BLaER1 (cell line): Measurements from ENCODE around the gene CALCR.

Experiments
- H3K27ac ChIP-seq: shearing (Covaris generic); formaldehyde crosslinking; 2 replicates; pipeline ENCODE4 v1.8.1; 2022
- H3K27me3 ChIP-seq: shearing (Covaris generic); formaldehyde crosslinking; 2 replicates; pipeline ENCODE4 v1.8.1; 2022
- H3K36me3 ChIP-seq: shearing (Covaris generic); formaldehyde crosslinking; 2 replicates; pipeline ENCODE4 v1.8.1; 2022
- H3K4me1 ChIP-seq: shearing (Covaris generic); formaldehyde crosslinking; 2 replicates; pipeline ENCODE4 v1.8.1; 2022
- H3K4me2 ChIP-seq: shearing (Covaris generic); formaldehyde crosslinking; 2 replicates; pipeline ENCODE4 v1.8.1; 2022
- H3K4me3 ChIP-seq: shearing (Covaris generic); formaldehyde crosslinking; 2 replicates; pipeline ENCODE4 v1.8.1; 2022
- H3K9ac ChIP-seq: shearing (Covaris generic); formaldehyde crosslinking; 2 replicates; pipeline ENCODE4 v1.8.1; 2022
- H3K9me3 ChIP-seq: shearing (Covaris generic); formaldehyde crosslinking; 2 replicates; pipeline ENCODE4 v1.8.1; 2022
- H4K20me1 ChIP-seq: shearing (Covaris generic); formaldehyde crosslinking; 2 replicates; pipeline ENCODE4 v1.8.1; 2022
- Cebpa-rat ChIP-seq: shearing (Covaris generic); IDR thresholded peaks from 2 replicates; pipeline ENCODE4 v1.8.1; 2022

CALCR gene

GRCh38 chr7:93579431-93579830 is 4.9 kb upstream of the CALCR start:
- H3K4me2 ChIP-seq, result no peak overlapping the region
- H3K36me3 ChIP-seq, result no peaks in the 10 kb centered on the region
- no peak for TF ChIP-seq Cebpa-rat
- no peaks in the 10 kb centered on the region for H4K20me1 ChIP-seq
- no peaks in the 10 kb centered on the region for H3K27me3 ChIP-seq
- H3K9ac ChIP-seq, result no peak overlapping the region
- no peak overlapping the region for H3K4me3 ChIP-seq
- no peak overlapping the region for H3K27ac ChIP-seq
- H3K9me3 ChIP-seq, result peaks cover 9% of the 10 kb centered on the region
- no peaks in the 10 kb centered on the region for H3K4me1 ChIP-seq

GRCh38 chr7:93578762-93579161 is 4.2 kb upstream of the CALCR start:
- Histone ChIP-seq H3K9ac (no peak overlapping the region), H3K27me3 (no peaks in the 10 kb centered on the region), H3K36me3 (no peaks in the 10 kb centered on the region), H3K4me2 (no peak overlapping the region), H3K4me3 (no peak overlapping the region), H3K9me3 (peaks cover 15% of the 10 kb centered on the region), H4K20me1 (no peaks in the 10 kb centered on the region), H3K4me1 (no peaks in the 10 kb centered on the region), H3K27ac (no peak overlapping the region)
- no peak for TF ChIP-seq Cebpa-rat

GRCh38 chr7:93575555-93576399 is 1.3 kb upstream of the CALCR start:
- TF ChIP-seq Cebpa-rat, result no peak
- H4K20me1 ChIP-seq, result no peaks in the 10 kb centered on the region
- no peak overlapping the region for H3K4me3 ChIP-seq
- no peak overlapping the region for H3K27ac ChIP-seq
- H3K4me1 ChIP-seq, result no peaks in the 10 kb centered on the region
- H3K9ac ChIP-seq, result no peak overlapping the region
- H3K9me3 ChIP-seq, result peaks cover 15% of the 10 kb centered on the region
- no peaks in the 10 kb centered on the region for H3K36me3 ChIP-seq
- H3K27me3 ChIP-seq, result no peaks in the 10 kb centered on the region
- H3K4me2 ChIP-seq, result no peak overlapping the region

- no peaks in the 10 kb centered on the region for H4K20me1 ChIP-seq
- no peak overlapping the region for H3K9ac ChIP-seq
- H3K4me2 ChIP-seq, result no peak overlapping the region
- H3K4me1 ChIP-seq, result no peaks in the 10 kb centered on the region
- no peaks in the 10 kb centered on the region for H3K27me3 ChIP-seq
- no peak for TF ChIP-seq Cebpa-rat
- H3K36me3 ChIP-seq, result no peaks in the 10 kb centered on the region
- peaks cover 15% of the 10 kb centered on the region for H3K9me3 ChIP-seq
- H3K27ac ChIP-seq, result no peak overlapping the region
- H3K4me3 ChIP-seq, result no peak overlapping the region
Measured at GRCh38 chr7:93574269-93574645, 267 bp downstream of the CALCR start.

- Histone ChIP-seq H3K9ac (no peak overlapping the region), H3K27ac (no peak overlapping the region), H3K9me3 (peaks cover 3% of the 10 kb centered on the region), H3K27me3 (no peaks in the 10 kb centered on the region), H4K20me1 (no peaks in the 10 kb centered on the region), H3K4me1 (no peaks in the 10 kb centered on the region), H3K36me3 (no peaks in the 10 kb centered on the region), H3K4me2 (no peak overlapping the region), H3K4me3 (no peak overlapping the region)
- TF ChIP-seq Cebpa-rat, result no peak
Measured at GRCh38 chr7:93569189-93569588, 5.3 kb downstream of the CALCR start.

GRCh38 chr7:93566876-93567275 is 7.6 kb downstream of the CALCR start:
- Histone ChIP-seq H3K9me3 (no peaks in the 10 kb centered on the region), H3K4me2 (no peak overlapping the region), H3K4me3 (no peak overlapping the region), H4K20me1 (no peaks in the 10 kb centered on the region), H3K27ac (no peak overlapping the region), H3K4me1 (no peaks in the 10 kb centered on the region), H3K9ac (no peak overlapping the region), H3K27me3 (no peaks in the 10 kb centered on the region), H3K36me3 (no peaks in the 10 kb centered on the region)
- no peak for TF ChIP-seq Cebpa-rat

- Histone ChIP-seq H3K9ac (no peak overlapping the region), H3K9me3 (no peaks in the 10 kb centered on the region), H3K4me3 (no peak overlapping the region), H4K20me1 (no peaks in the 10 kb centered on the region), H3K27me3 (no peaks in the 10 kb centered on the region), H3K27ac (no peak overlapping the region), H3K36me3 (no peaks in the 10 kb centered on the region), H3K4me2 (no peak overlapping the region), H3K4me1 (peaks cover 8% of the 10 kb centered on the region; the same call in 1 of the 2 replicates)
- TF ChIP-seq Cebpa-rat, result no peak
Measured at GRCh38 chr7:93563584-93563983, 10.9 kb downstream of the CALCR start.

- H3K27me3 ChIP-seq, result no peaks in the 10 kb centered on the region
- TF ChIP-seq Cebpa-rat, result no peak
- H4K20me1 ChIP-seq, result no peaks in the 10 kb centered on the region
- H3K9ac ChIP-seq, result no peak overlapping the region
- no peak overlapping the region for H3K4me2 ChIP-seq
- peaks cover 8% of the 10 kb centered on the region; the same call in 1 of the 2 replicates for H3K4me1 ChIP-seq
- no peaks in the 10 kb centered on the region for H3K9me3 ChIP-seq
- no peak overlapping the region for H3K27ac ChIP-seq
- no peak overlapping the region for H3K4me3 ChIP-seq
- H3K36me3 ChIP-seq, result no peaks in the 10 kb centered on the region
Measured at GRCh38 chr7:93562936-93563335, 11.6 kb downstream of the CALCR start.

- no peaks in the 10 kb centered on the region for H3K36me3 ChIP-seq
- H3K9ac ChIP-seq, result no peak overlapping the region
- H4K20me1 ChIP-seq, result no peaks in the 10 kb centered on the region
- H3K4me2 ChIP-seq, result no peak overlapping the region
- no peak overlapping the region for H3K27ac ChIP-seq
- no peaks in the 10 kb centered on the region for H3K27me3 ChIP-seq
- H3K4me1 ChIP-seq, result peaks cover 8% of the 10 kb centered on the region; the same call in 1 of the 2 replicates
- H3K9me3 ChIP-seq, result no peaks in the 10 kb centered on the region
- no peak overlapping the region for H3K4me3 ChIP-seq
- no peak for TF ChIP-seq Cebpa-rat
Measured at GRCh38 chr7:93562106-93562505, 12.4 kb downstream of the CALCR start.

- Histone ChIP-seq H3K27ac (0 out of 2 replicates have a peak overlapping the region, but pooled peaks have one; percentile 30), H3K4me2 (peak overlapping the region; percentile 31), H3K4me1 (peaks cover 8% of the 10 kb centered on the region; the same call in 1 of the 2 replicates), H3K36me3 (no peaks in the 10 kb centered on the region), H3K27me3 (no peaks in the 10 kb centered on the region), H3K9me3 (no peaks in the 10 kb centered on the region), H3K9ac (no peak overlapping the region), H4K20me1 (no peaks in the 10 kb centered on the region), H3K4me3 (no peak overlapping the region)
- no peak for TF ChIP-seq Cebpa-rat
Measured at GRCh38 chr7:93559639-93560491, 14.7 kb downstream of the CALCR start.
